GM19035 (cell line): ENCODE data around the gene SLC35A1.
"Not testable (repeated sequence)": the region's sequence is repeated elsewhere in the genome, so short reads cannot be mapped to it uniquely, and the experiment has no call there.

Source experiments
- ATAC-seq: cut with Tn5 transposase; IDR thresholded peaks from one replicate; pipeline ENCODE4 v1.9.1; 2021; ENCODE audit not compliant: unreplicated experiment

SLC35A1 gene

GRCh38 chr6:87472525-87473418 is at the start of gene SLC35A1:
SLC35A1 (plus strand) TSS chr6:87472974; CDS start chr6:87473004, 30 bp downstream.
- ATAC-seq: peak; percentile 97

- ATAC-seq: no peak
Measured at GRCh38 chr6:87426789-87427188, 46.0 kb upstream of the SLC35A1 start.

- ATAC-seq: no peak
Measured at GRCh38 chr6:87430499-87430898, 42.3 kb upstream of the SLC35A1 start.

- no peak for ATAC-seq
Measured at GRCh38 chr6:87431263-87431662, 41.5 kb upstream of the SLC35A1 start.

GRCh38 chr6:87436435-87436834 is 36.3 kb upstream of the SLC35A1 start:
- no peak for ATAC-seq

- no peak for ATAC-seq
Measured at GRCh38 chr6:87441711-87442110, 31.1 kb upstream of the SLC35A1 start.

GRCh38 chr6:87444362-87444761 is 28.4 kb upstream of the SLC35A1 start:
- no peak for ATAC-seq

- no peak for ATAC-seq
Measured at GRCh38 chr6:87465051-87465450, 7.7 kb upstream of the SLC35A1 start.

- peak; percentile 69 for ATAC-seq
Measured at GRCh38 chr6:87473419-87473903, 687 bp downstream of the SLC35A1 start.

- ATAC-seq: no peak
Measured at GRCh38 chr6:87481931-87482330, 9.2 kb downstream of the SLC35A1 start.

- no peak for ATAC-seq
Measured at GRCh38 chr6:87482366-87482765, 9.6 kb downstream of the SLC35A1 start.

GRCh38 chr6:87483929-87484328 is 11.2 kb downstream of the SLC35A1 start:
- ATAC-seq: no peak

- ATAC-seq: no peak
Measured at GRCh38 chr6:87484491-87484890, 11.7 kb downstream of the SLC35A1 start.

- no peak for ATAC-seq
Measured at GRCh38 chr6:87487555-87487954, 14.8 kb downstream of the SLC35A1 start.

GRCh38 chr6:87489326-87489725 is 16.6 kb downstream of the SLC35A1 start:
- not testable (repeated sequence) for ATAC-seq

GRCh38 chr6:87494761-87495422 is 22.1 kb downstream of the SLC35A1 start:
- no peak for ATAC-seq

- no peak for ATAC-seq
Measured at GRCh38 chr6:87498048-87498447, 25.3 kb downstream of the SLC35A1 start.

- ATAC-seq: no peak
Measured at GRCh38 chr6:87501809-87502572, 29.2 kb downstream of the SLC35A1 start.

- no peak for ATAC-seq
Measured at GRCh38 chr6:87504441-87504840, 31.7 kb downstream of the SLC35A1 start.

GRCh38 chr6:87514831-87515230 is 42.1 kb downstream of the SLC35A1 start:
- ATAC-seq: no peak

- ATAC-seq: no peak
Measured at GRCh38 chr6:87518453-87518852, 45.7 kb downstream of the SLC35A1 start.
